Liver (tissue), 9 donors: ENCODE data around the gene EOLA2. TPM values are rescaled to one million over a fixed set of nuclear protein-coding genes. Genes with fewer than 3 reads are reported as not detected.

Source experiments
- DNase-seq: peaks from one replicate; pipeline ENCODE4 v3.0.0-alpha.2; 2017; ENCODE audit warnings: low spot score
- H3K27ac ChIP-seq, 2 donors: one replicate each; pipeline ENCODE4 v1.7.0; 2013; ENCODE audit warnings: inconsistent platforms in 2 of 2, low read length in 2 of 2, control low read depth in 1 of 2, low read depth in 1 of 2, mild to moderate bottlenecking in 1 of 2
- H3K27me3 ChIP-seq, 4 donors: one replicate each; pipeline versions ENCODE4 v1.6.1 to v1.7.0; 2013; ENCODE audit warnings: low read length in 3 of 4, inconsistent platforms in 1 of 4, mild to moderate bottlenecking in 1 of 4, moderate library complexity in 1 of 4; ENCODE audit not compliant: control insufficient read depth in 4 of 4, insufficient read depth in 4 of 4
- H3K36me3 ChIP-seq, 4 donors: one replicate each; pipeline versions ENCODE4 v1.6.1 to v1.7.0; 2013; ENCODE audit warnings: low read length in 3 of 4, mild to moderate bottlenecking in 3 of 4, low read depth in 1 of 4, moderate library complexity in 1 of 4; ENCODE audit not compliant: control insufficient read depth in 4 of 4, insufficient read depth in 3 of 4
- H3K4me1 ChIP-seq, 4 donors: one replicate each; pipeline versions ENCODE4 v1.6.1 to v1.7.0; 2013; ENCODE audit warnings: low read length in 3 of 4, mild to moderate bottlenecking in 3 of 4, moderate library complexity in 1 of 4; ENCODE audit not compliant: control insufficient read depth in 4 of 4, insufficient read depth in 4 of 4
- H3K4me3 ChIP-seq, 3 donors: one replicate each; pipeline versions ENCODE4 v1.6.1 to v1.7.0; 2013; ENCODE audit warnings: low read length in 3 of 3, control low read depth in 1 of 3, low read depth in 1 of 3, mild to moderate bottlenecking in 1 of 3
- H3K9ac ChIP-seq, 2 donors: one replicate each; pipeline ENCODE4 v1.7.0; 2013; ENCODE audit warnings: low read length in 2 of 2, mild to moderate bottlenecking in 2 of 2, moderate library complexity in 2 of 2, control low read depth in 1 of 2, low read depth in 1 of 2
- H3K9me3 ChIP-seq, 4 donors: one replicate each; pipeline versions ENCODE4 v1.6.1 to v1.7.0; 2013; ENCODE audit warnings: low read length in 3 of 4; ENCODE audit not compliant: control insufficient read depth in 4 of 4
- FOXA1 ChIP-seq: IDR thresholded peaks from 2 replicates; pipeline ENCODE4 v1.6.1; 2016; ENCODE audit warnings: antibody characterized with exemption
- FOXA2 ChIP-seq: IDR thresholded peaks from 2 replicates; pipeline ENCODE4 v1.6.1; 2016; ENCODE audit warnings: antibody characterized with exemption
- JUND ChIP-seq, 2 donors: IDR thresholded peaks; 2 replicates each; pipeline ENCODE4 v1.6.1; 2016; ENCODE audit warnings: antibody characterized with exemption in 2 of 2
- RAD21 ChIP-seq, 2 donors: IDR thresholded peaks; 2 replicates each; pipeline ENCODE4 v1.6.1; 2016; ENCODE audit warnings: antibody characterized with exemption in 2 of 2, mild to moderate bottlenecking in 2 of 2
- WGBS: extraction: QIAGEN DNeasy Blood & Tissue Kit; methylation state at CpG from one replicate; pipeline ENCODE4 v1.1.7; 2013; 5-methylcytosine and 5-hydroxymethylcytosine counted together
- polyA plus RNA-seq, 2 donors: library from polyadenylated mRNA; stranded (reverse) in 1 of 2; unstranded in 1 of 2; fragments of 200-250 nt in 1 of 2; fragments of >200 nt in 1 of 2; fragmentation: Nextera tagmentation in 1 of 2; extraction: Ambion mirVana in 1 of 2; gene quantifications; one replicate each; pipeline versions ENCODE4 v1.2.1 to v1.2.3, GENCODE V29; 2013 to 2015
- total RNA-seq, 2 donors: library from RNA; depleted of rRNA; stranded (reverse); fragments of >200 nt; gene quantifications; one replicate each; pipeline ENCODE4 v1.2.3, GENCODE V29; 2014
- TF ChIP-seq, protein P1 (sequence below): IDR thresholded peaks from 2 replicates; pipeline ENCODE4 v1.6.1; 2016; ENCODE audit warnings: antibody characterized with exemption
- TF ChIP-seq, protein P2 (sequence below): IDR thresholded peaks from 2 replicates; pipeline ENCODE4 v1.6.1; 2016; ENCODE audit warnings: antibody characterized with exemption, mild to moderate bottlenecking
- TF ChIP-seq, protein P3 (sequence below): fragments of 150-350 bp; IDR thresholded peaks from 2 replicates; pipeline ENCODE4 v1.5.1; 2017; ENCODE audit warnings: improper control_type of control experiment, low read depth, low read length; ENCODE audit not compliant: missing input control
- donor health status: healthy.
- donor health status: healthy.
- donor health status: healthy.
- donor health status: healthy.
- donor health status: healthy.

Gene EOLA2
- total and polyA plus RNA-seq, 4 donors: 10.5 to 22.7 (median 15.6) TPM

DNA sequence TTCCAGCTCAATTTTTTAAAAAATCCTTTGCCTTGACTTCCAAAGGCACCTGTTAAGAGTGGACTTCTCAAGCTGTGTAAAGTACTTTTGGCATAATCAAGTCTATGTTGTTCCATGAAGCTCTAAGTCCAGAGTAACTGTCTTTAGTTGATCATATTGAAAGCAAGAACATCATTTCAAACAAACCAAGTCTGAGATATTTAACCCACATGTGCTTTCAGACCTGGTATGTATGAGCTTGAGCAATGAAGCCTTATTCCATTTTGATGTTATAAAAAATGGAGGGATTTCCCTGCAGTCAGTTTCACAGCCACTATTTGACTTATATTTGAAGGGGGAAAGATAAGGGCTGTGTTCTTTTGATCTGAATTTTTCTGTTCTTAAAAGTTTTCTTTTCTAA lies 23.7 kb upstream of the EOLA2 start (continued):
- TF ChIP-seq JUND (IDR thresholded peaks at IDR 0.05): no peak

DNA sequence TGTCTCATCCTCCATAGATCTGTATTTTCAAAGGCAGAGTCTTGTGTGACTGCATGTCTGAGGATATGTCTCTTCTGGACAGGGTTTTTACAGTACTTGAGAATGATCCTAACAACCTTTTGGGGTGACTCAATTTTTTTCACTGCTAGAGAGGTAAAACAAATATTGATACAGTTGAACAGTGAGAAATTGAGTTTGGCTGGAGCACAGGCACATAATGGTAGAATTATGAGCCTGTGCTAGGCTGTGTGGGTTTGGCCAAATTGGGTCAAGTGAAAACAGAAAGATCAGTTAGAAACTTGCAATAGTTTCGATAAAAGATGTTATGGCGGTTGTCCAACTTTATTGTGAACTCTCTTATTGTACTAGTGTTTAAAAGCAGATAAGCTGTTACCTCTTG lies 23.3 kb upstream of the EOLA2 start:
- H3K4me3 ChIP-seq: no peak overlapping the region
- TF ChIP-seq, protein P1, sequence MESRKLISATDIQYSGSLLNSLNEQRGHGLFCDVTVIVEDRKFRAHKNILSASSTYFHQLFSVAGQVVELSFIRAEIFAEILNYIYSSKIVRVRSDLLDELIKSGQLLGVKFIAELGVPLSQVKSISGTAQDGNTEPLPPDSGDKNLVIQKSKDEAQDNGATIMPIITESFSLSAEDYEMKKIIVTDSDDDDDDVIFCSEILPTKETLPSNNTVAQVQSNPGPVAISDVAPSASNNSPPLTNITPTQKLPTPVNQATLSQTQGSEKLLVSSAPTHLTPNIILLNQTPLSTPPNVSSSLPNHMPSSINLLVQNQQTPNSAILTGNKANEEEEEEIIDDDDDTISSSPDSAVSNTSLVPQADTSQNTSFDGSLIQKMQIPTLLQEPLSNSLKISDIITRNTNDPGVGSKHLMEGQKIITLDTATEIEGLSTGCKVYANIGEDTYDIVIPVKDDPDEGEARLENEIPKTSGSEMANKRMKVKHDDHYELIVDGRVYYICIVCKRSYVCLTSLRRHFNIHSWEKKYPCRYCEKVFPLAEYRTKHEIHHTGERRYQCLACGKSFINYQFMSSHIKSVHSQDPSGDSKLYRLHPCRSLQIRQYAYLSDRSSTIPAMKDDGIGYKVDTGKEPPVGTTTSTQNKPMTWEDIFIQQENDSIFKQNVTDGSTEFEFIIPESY: no peak
- no peak for TF ChIP-seq FOXA1
- TF ChIP-seq, protein P2, sequence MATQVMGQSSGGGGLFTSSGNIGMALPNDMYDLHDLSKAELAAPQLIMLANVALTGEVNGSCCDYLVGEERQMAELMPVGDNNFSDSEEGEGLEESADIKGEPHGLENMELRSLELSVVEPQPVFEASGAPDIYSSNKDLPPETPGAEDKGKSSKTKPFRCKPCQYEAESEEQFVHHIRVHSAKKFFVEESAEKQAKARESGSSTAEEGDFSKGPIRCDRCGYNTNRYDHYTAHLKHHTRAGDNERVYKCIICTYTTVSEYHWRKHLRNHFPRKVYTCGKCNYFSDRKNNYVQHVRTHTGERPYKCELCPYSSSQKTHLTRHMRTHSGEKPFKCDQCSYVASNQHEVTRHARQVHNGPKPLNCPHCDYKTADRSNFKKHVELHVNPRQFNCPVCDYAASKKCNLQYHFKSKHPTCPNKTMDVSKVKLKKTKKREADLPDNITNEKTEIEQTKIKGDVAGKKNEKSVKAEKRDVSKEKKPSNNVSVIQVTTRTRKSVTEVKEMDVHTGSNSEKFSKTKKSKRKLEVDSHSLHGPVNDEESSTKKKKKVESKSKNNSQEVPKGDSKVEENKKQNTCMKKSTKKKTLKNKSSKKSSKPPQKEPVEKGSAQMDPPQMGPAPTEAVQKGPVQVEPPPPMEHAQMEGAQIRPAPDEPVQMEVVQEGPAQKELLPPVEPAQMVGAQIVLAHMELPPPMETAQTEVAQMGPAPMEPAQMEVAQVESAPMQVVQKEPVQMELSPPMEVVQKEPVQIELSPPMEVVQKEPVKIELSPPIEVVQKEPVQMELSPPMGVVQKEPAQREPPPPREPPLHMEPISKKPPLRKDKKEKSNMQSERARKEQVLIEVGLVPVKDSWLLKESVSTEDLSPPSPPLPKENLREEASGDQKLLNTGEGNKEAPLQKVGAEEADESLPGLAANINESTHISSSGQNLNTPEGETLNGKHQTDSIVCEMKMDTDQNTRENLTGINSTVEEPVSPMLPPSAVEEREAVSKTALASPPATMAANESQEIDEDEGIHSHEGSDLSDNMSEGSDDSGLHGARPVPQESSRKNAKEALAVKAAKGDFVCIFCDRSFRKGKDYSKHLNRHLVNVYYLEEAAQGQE: no peak
- peak overlapping the region in 1 of 2 donors; percentile 31 for H3K9ac ChIP-seq
- 39% methylated on average over 2 of the region's 2 CpGs for WGBS
- H3K36me3 ChIP-seq: no peaks in the 10 kb centered on the region
- H3K9me3 ChIP-seq: no peaks in the 10 kb centered on the region
- no peak overlapping the region for H3K27ac ChIP-seq
- H3K27me3 ChIP-seq: no peaks in the 10 kb centered on the region
- DNase-seq: no peak
- H3K4me1 ChIP-seq: peaks cover 0 to 4% (median 2%) of the 10 kb centered on the region in 4 donors

DNA sequence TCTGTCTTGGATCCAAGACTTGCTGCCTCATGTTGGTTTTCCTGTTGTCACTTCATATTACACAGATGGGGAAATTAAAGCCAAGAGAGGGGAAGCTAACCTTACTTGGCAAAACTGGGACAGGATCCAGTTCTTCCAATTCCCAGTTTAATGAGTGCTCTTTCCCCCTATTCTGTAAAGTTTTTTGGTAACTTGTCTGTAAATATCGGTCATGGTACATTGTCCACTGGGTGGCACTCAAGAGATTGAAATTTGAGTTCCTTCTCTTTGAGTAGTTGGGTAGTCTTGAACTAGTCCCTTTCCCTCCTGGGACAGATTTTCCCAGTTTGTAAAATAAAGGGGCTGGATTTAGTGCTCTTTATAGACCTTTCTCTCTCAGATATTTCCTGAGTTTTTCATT lies 12.4 kb upstream of the EOLA2 start:
- WGBS: 8% methylated on average over 1 of the region's 1 CpG
- peaks cover 2 to 11% (median 5%) of the 10 kb centered on the region in 4 donors for H3K36me3 ChIP-seq
- TF ChIP-seq RAD21 (IDR thresholded peaks at IDR 0.05) (peak; percentile 62 to 77), FOXA2 (no peak)
- TF ChIP-seq, protein P3, sequence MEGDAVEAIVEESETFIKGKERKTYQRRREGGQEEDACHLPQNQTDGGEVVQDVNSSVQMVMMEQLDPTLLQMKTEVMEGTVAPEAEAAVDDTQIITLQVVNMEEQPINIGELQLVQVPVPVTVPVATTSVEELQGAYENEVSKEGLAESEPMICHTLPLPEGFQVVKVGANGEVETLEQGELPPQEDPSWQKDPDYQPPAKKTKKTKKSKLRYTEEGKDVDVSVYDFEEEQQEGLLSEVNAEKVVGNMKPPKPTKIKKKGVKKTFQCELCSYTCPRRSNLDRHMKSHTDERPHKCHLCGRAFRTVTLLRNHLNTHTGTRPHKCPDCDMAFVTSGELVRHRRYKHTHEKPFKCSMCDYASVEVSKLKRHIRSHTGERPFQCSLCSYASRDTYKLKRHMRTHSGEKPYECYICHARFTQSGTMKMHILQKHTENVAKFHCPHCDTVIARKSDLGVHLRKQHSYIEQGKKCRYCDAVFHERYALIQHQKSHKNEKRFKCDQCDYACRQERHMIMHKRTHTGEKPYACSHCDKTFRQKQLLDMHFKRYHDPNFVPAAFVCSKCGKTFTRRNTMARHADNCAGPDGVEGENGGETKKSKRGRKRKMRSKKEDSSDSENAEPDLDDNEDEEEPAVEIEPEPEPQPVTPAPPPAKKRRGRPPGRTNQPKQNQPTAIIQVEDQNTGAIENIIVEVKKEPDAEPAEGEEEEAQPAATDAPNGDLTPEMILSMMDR: peak; percentile 32
- H3K4me1 ChIP-seq: no peaks in the 10 kb centered on the region
- no peak overlapping the region for H3K27ac ChIP-seq
- H3K27me3 ChIP-seq: no peaks in the 10 kb centered on the region
- H3K4me3 ChIP-seq: no peak overlapping the region
- no peaks in the 10 kb centered on the region for H3K9me3 ChIP-seq
- no peak overlapping the region for H3K9ac ChIP-seq
- DNase-seq: no peak
